Measurements from ENCODE around the gene ZNF518A. TPM values are rescaled to one million over a fixed set of nuclear protein-coding genes. Genes with fewer than 3 reads are reported as not detected.
A peak's percentile ranks its signal among the peaks of the same experiment; 100 is the strongest.

ZNF518A gene
- total RNA-seq (10 to 100 TPM; 13.2 to 22.8 (median 17.2) TPM), polyA plus RNA-seq (1 to 10 TPM; 4.2 to 7.1 (median 6.9) TPM)

- peak within 1 kb of the TSS; percentile 90 to 94 (median 92) for H3K27ac ChIP-seq
- peaks cover 0 to 4% (median 0%) of the 10 kb centered on the region in 4 donors for H3K9me3 ChIP-seq
- peaks cover 0 to 13% (median 9%) of the 10 kb centered on the region in 4 donors for H3K4me1 ChIP-seq
- WGBS, 2 donors, result 9 to 10% methylated on average over 48 of the region's 48 CpGs
- TF ChIP-seq CTCF (IDR thresholded peaks at IDR 0.05) (no peak), POLR2AphosphoS5 (IDR thresholded peaks at IDR 0.05) (peak; percentile 65 to 77 (median 74)), EP300 (IDR thresholded peaks at IDR 0.05) (no peak), POLR2A (IDR thresholded peaks at IDR 0.05) (no peak)
- peak within 1 kb of the TSS; percentile 70 to 81 (median 74) for H3K4me3 ChIP-seq
- H3K36me3 ChIP-seq, result peaks cover 0 to 23% (median 7%) of the 10 kb centered on the region in 4 donors
- DNase-seq, result peak; percentile 96
- peaks cover 0 to 43% (median 27%) of the 10 kb centered on the region in 3 donors for H3K27me3 ChIP-seq
- intact Hi-C loops (cut with DNase I), result loop anchor here (1.0 to 5.0 kb wide), 4 partner anchors 39 to 221 kb away; partner anchors contain the start of gene CCNJ
Observed at GRCh38 chr10:96129387-96130325, at the start of gene ZNF518A. Gene ZNF518A, plus strand, starts transcription at chr10:96130297. Its CDS starts 26,026 bp downstream, at chr10:96156323.

- H3K4me3 ChIP-seq, result no peak overlapping the region
Observed at GRCh38 chr10:96082153-96082552, 47.9 kb upstream of the ZNF518A start.

GRCh38 chr10:96082748-96083147, 47.3 kb upstream of the ZNF518A start:
- no peaks in the 10 kb centered on the region for H3K4me1 ChIP-seq
- 91 to 95% methylated on average over 1 of the region's 1 CpG for WGBS, 2 donors
- no peak overlapping the region for H3K4me3 ChIP-seq
- no peaks in the 10 kb centered on the region for H3K27me3 ChIP-seq
- no peak for DNase-seq
- H3K9me3 ChIP-seq, result no peaks in the 10 kb centered on the region
- H3K27ac ChIP-seq, result no peak overlapping the region
- TF ChIP-seq POLR2A (IDR thresholded peaks at IDR 0.05) (no peak), CTCF (IDR thresholded peaks at IDR 0.05) (no peak), EP300 (IDR thresholded peaks at IDR 0.05) (no peak), POLR2AphosphoS5 (IDR thresholded peaks at IDR 0.05) (no peak)
- intact Hi-C loops (cut with DNase I), result no loop called here
- H3K36me3 ChIP-seq, result peaks cover 0 to 3% (median 0%) of the 10 kb centered on the region in 4 donors

More at GRCh38 chr10:96082153-96082552, 47.9 kb upstream of the ZNF518A start:
- no peak overlapping the region for H3K27ac ChIP-seq
- H3K36me3 ChIP-seq, result peaks cover 0 to 3% (median 0%) of the 10 kb centered on the region in 4 donors
- TF ChIP-seq CTCF (IDR thresholded peaks at IDR 0.05), result no peak
- TF ChIP-seq POLR2A (IDR thresholded peaks at IDR 0.05), result no peak
- TF ChIP-seq POLR2AphosphoS5 (IDR thresholded peaks at IDR 0.05), result no peak
- TF ChIP-seq EP300 (IDR thresholded peaks at IDR 0.05), result no peak
- intact Hi-C loops (cut with DNase I), result no loop called here
- 93 to 98% methylated on average over 2 of the region's 2 CpGs for WGBS, 2 donors
- H3K9me3 ChIP-seq, result no peaks in the 10 kb centered on the region
- H3K27me3 ChIP-seq, result no peaks in the 10 kb centered on the region
- no peaks in the 10 kb centered on the region for H3K4me1 ChIP-seq
- no peak for DNase-seq

GRCh38 chr10:96089116-96089515, 41.0 kb upstream of the ZNF518A start:
- H3K9me3 ChIP-seq, result no peaks in the 10 kb centered on the region
- peaks cover 0 to 20% (median 17%) of the 10 kb centered on the region in 3 donors for H3K27me3 ChIP-seq
- no peak for DNase-seq
- WGBS, 2 donors, result 23 to 67% methylated on average over 2 of the region's 2 CpGs
- intact Hi-C loops (cut with DNase I), result no loop called here
- peak overlapping the region in 3 of 4 donors; percentile 84 to 87 (median 87) for H3K27ac ChIP-seq
- H3K4me3 ChIP-seq, result peak overlapping the region in 3 of 4 donors; percentile 62 to 83 (median 64)
- no peaks in the 10 kb centered on the region for H3K36me3 ChIP-seq
- H3K4me1 ChIP-seq, result no peaks in the 10 kb centered on the region
- no peak for TF ChIP-seq POLR2AphosphoS5 (IDR thresholded peaks at IDR 0.05)
- no peak for TF ChIP-seq EP300 (IDR thresholded peaks at IDR 0.05)
- TF ChIP-seq CTCF (IDR thresholded peaks at IDR 0.05), result no peak
- no peak for TF ChIP-seq POLR2A (IDR thresholded peaks at IDR 0.05)

Data from sigmoid colon (tissue), 7 donors.